HepG2 (cell line): ENCODE data around the gene ZNF428. TPM values are rescaled to one million over a fixed set of nuclear protein-coding genes. Genes with fewer than 3 reads are reported as not detected.
"Not testable (repeated sequence)": the region's sequence is repeated elsewhere in the genome, so short reads cannot be mapped to it uniquely, and the experiment has no call there.

ENCODE experiments used
- ATAC-seq: fragments of 200-7000 bp; cut with Tn5 transposase; 3 replicates; pipeline ENCODE4 v1.9.1; 2020; ENCODE audit warnings: mild to moderate bottlenecking, moderate library complexity
- BruUV-seq: library from RNA; stranded (reverse); fragments of 400-500 nt; replicated peaks from 2 replicates; lab custom pipeline; 2021; lab: Mats Ljungman, UMichigan
- CTCF ChIA-PET: fragments of 300-600 bp; formaldehyde crosslinking; extraction: SDS; loops from one replicate; lab custom pipeline; 2021; ENCODE audit warnings: low total read pairs, inconsistent platforms, low intra/inter-chr PET ratio; lab: Yijun Ruan, JAX
- POLR2A ChIA-PET: fragments of 350-600 bp; sonication (Branson Sonifier 250); formaldehyde crosslinking; loops from one replicate; lab custom pipeline; 2020; ENCODE audit warnings: antibody characterized with exemption, inconsistent platforms; lab: Yijun Ruan, JAX
- DNase-seq: peaks from one replicate; pipeline ENCODE4 v3.0.0-alpha.2; 2015; ENCODE audit warnings: low spot score
- FAIRE-seq: peaks from 3 replicates; lab custom pipeline; 2011; peaks lifted over from hg19 to GRCh38; lab: Jason Lieb, UNC
- H2AFZ ChIP-seq: one replicate; pipeline ENCODE4 v1.6.1; 2011; ENCODE audit warnings: low read length, inconsistent platforms
- H3K27ac ChIP-seq: fragments of 300-600 bp; 3 replicates; pipeline ENCODE4 v1.8.0; 2011; ENCODE audit warnings: mixed run types, mild to moderate bottlenecking, mixed read lengths, low read length, inconsistent platforms; ENCODE audit not compliant: insufficient read depth; ENCODE audit errors: extremely low read length
- H3K27me3 ChIP-seq, 2 experiments: fragments of 200-600 bp in 1 of 2; 2 replicates in 1 of 2; 3 replicates in 1 of 2; pipeline versions ENCODE4 v1.6.0 to v1.8.0; 2011; ENCODE audit warnings: low read length in 2 of 2, mild to moderate bottlenecking in 2 of 2, moderate library complexity in 2 of 2, inconsistent platforms in 1 of 2; ENCODE audit not compliant: insufficient read depth in 2 of 2, control insufficient read depth in 1 of 2
- H3K36me3 ChIP-seq, 2 experiments: fragments of 200-600 bp in 1 of 2; replicated peaks in 1 of 2; 2 replicates in 1 of 2; 3 replicates in 1 of 2; pipeline versions ENCODE4 v1.5.1 to v1.8.0; 2011; ENCODE audit warnings: low read length in 2 of 2, inconsistent platforms in 1 of 2; ENCODE audit not compliant: insufficient read depth in 2 of 2, control insufficient read depth in 1 of 2
- H3K4me1 ChIP-seq: 2 replicates; pipeline ENCODE4 v1.5.1; 2012; ENCODE audit warnings: low read length, inconsistent platforms; ENCODE audit not compliant: insufficient read depth
- H3K4me2 ChIP-seq: 2 replicates; pipeline ENCODE4 v1.6.0; 2011; ENCODE audit warnings: low read depth, low read length, inconsistent platforms
- H3K4me3 ChIP-seq, 3 experiments: fragments of 200-600 bp in 1 of 3; sonication (generic), shearing (Covaris generic) in 1 of 3; replicated peaks in 1 of 3; 2 replicates each; pipeline ENCODE4 v1.5.1; 2011 to 2016; ENCODE audit warnings: low read length in 3 of 3, inconsistent platforms in 2 of 3, low read depth in 2 of 3, mild to moderate bottlenecking in 2 of 3, control low read depth in 1 of 3, mixed read lengths in 1 of 3; ENCODE audit not compliant: insufficient read depth in 1 of 3
- H3K79me2 ChIP-seq: one replicate; pipeline ENCODE4 v1.6.1; 2011; ENCODE audit warnings: low read length, inconsistent platforms; ENCODE audit not compliant: insufficient read depth
- H3K9ac ChIP-seq: 2 replicates; pipeline ENCODE4 v1.6.0; 2011; ENCODE audit warnings: mild to moderate bottlenecking, low read depth, low read length, inconsistent platforms; ENCODE audit not compliant: insufficient read depth
- H3K9me3 ChIP-seq: 2 replicates; pipeline ENCODE4 v1.5.1; 2012; ENCODE audit warnings: mild to moderate bottlenecking, low read length
- H4K20me1 ChIP-seq: 2 replicates; pipeline ENCODE4 v1.6.0; 2011; ENCODE audit warnings: inconsistent platforms, mild to moderate bottlenecking, low read length, moderate library complexity; ENCODE audit not compliant: insufficient read depth
- BCL6 ChIP-seq: IDR thresholded peaks from 2 replicates; pipeline ENCODE4 v1.6.1; 2016; ENCODE audit warnings: missing genetic modification reagents, missing compliant biosample characterization
- BORCS8-MEF2B ChIP-seq: sonication (generic); formaldehyde crosslinking; IDR thresholded peaks from 2 replicates; pipeline ENCODE4 v1.8.0; 2022; ENCODE audit warnings: mild to moderate bottlenecking, missing genetic modification reagents
- ETV5 ChIP-seq: IDR thresholded peaks from 2 replicates; pipeline ENCODE4 v1.6.1; 2018; ENCODE audit warnings: missing biosample characterization, missing genetic modification reagents, inconsistent platforms, borderline replicate concordance
- GABPB1 ChIP-seq: IDR thresholded peaks from 2 replicates; pipeline ENCODE4 v1.6.1; 2016; ENCODE audit warnings: mild to moderate bottlenecking, missing genetic modification reagents, moderate library complexity, missing compliant biosample characterization
- GATAD2A ChIP-seq: IDR thresholded peaks from 2 replicates; pipeline ENCODE4 v1.6.1; 2016
- NR2F1 ChIP-seq, 2 experiments: fragments of 450-650 bp in 1 of 2; formaldehyde crosslinking in 1 of 2; IDR thresholded peaks; 2 replicates each; pipeline versions ENCODE4 v1.5.0 to v1.6.1; 2016 to 2020; ENCODE audit warnings: mild to moderate bottlenecking in 1 of 2, missing compliant biosample characterization in 1 of 2, missing genetic modification reagents in 1 of 2, moderate library complexity in 1 of 2
- POGZ ChIP-seq: sonication (generic); formaldehyde crosslinking; IDR thresholded peaks from 2 replicates; pipeline ENCODE4 v1.4.0; 2020; ENCODE audit warnings: mild to moderate bottlenecking, missing genetic modification reagents
- POLR2G ChIP-seq: fragments of 200-400 bp; formaldehyde crosslinking; IDR thresholded peaks from 2 replicates; pipeline ENCODE4 v1.6.1; 2018; ENCODE audit warnings: mild to moderate bottlenecking, low read depth, low read length, moderate library complexity
- SALL2 ChIP-seq: sonication (generic); formaldehyde crosslinking; IDR thresholded peaks from 2 replicates; pipeline ENCODE4 v1.8.1; 2023; ENCODE audit warnings: mild to moderate bottlenecking, missing genetic modification reagents, inconsistent platforms
- SAP130 ChIP-seq: IDR thresholded peaks from 2 replicates; pipeline ENCODE4 v1.6.1; 2016; ENCODE audit warnings: low read depth
- SOX6 ChIP-seq, 2 experiments: fragments of 450-650 bp in 1 of 2; sonication (generic) in 1 of 2; formaldehyde crosslinking in 1 of 2; IDR thresholded peaks; 2 replicates each; pipeline versions ENCODE4 v1.4.0 to v1.6.1; 2017 to 2020; ENCODE audit warnings: antibody characterized with exemption in 1 of 2, mild to moderate bottlenecking in 1 of 2, missing genetic modification reagents in 1 of 2
- ZBTB38 ChIP-seq: sonication (generic); formaldehyde crosslinking; IDR thresholded peaks from 2 replicates; pipeline ENCODE4 v1.5.1; 2020; ENCODE audit warnings: mild to moderate bottlenecking, missing genetic modification reagents
- ZFP62 ChIP-seq: sonication (generic); formaldehyde crosslinking; IDR thresholded peaks from 2 replicates; pipeline ENCODE4 v1.4.0; 2020; ENCODE audit warnings: missing genetic modification reagents
- ZNF350 ChIP-seq: sonication (generic); formaldehyde crosslinking; IDR thresholded peaks from 2 replicates; pipeline ENCODE4 v1.4.0; 2020; ENCODE audit warnings: mild to moderate bottlenecking, low read depth, missing genetic modification reagents, borderline replicate concordance
- ZSCAN22 ChIP-seq: sonication (generic); formaldehyde crosslinking; IDR thresholded peaks from 2 replicates; pipeline ENCODE4 v1.4.0; 2020; ENCODE audit warnings: mild to moderate bottlenecking, missing genetic modification reagents
- WGBS: methylation state at CpG from one replicate; pipeline ENCODE4 v1.1.6; 2017; ENCODE audit warnings: low lambda C conversion rate; 5-methylcytosine and 5-hydroxymethylcytosine counted together
- in situ Hi-C: cut with HindIII; loops from 2 replicates; pipeline ENCODE4 v1.10.0; 2017; ENCODE audit warnings: low pct_unique_long_range_greater_than_20kb; ENCODE audit not compliant: extremely low pct_ligation_motif_present
- intact Hi-C: fragments of 100-400 bp; cut with micrococcal nuclease; formaldehyde crosslinking; loops from one replicate; pipeline ENCODE4 v1.10.0; 2022; ENCODE audit not compliant: unreplicated experiment
- polyA plus RNA-seq, 8 experiments: library from polyadenylated mRNA; depleted of rRNA in 3 of 8; stranded (reverse) in 7 of 8; unstranded in 1 of 8; fragments of >200 nt; fragmentation: Illumina TruSeq in 4 of 8; extraction: Trizol in 4 of 8; gene quantifications; 2 replicates each; pipeline versions ENCODE4 v1.2.1 to v1.2.3, GENCODE V29; 2011 to 2016; ENCODE audit warnings: low read depth in 4 of 8, missing spikeins in 1 of 8, mixed read lengths in 1 of 8; ENCODE audit not compliant: insufficient read depth in 1 of 8
- total RNA-seq, 5 experiments: library from RNA; depleted of rRNA; stranded (reverse); fragments of >200 nt; fragmentation: Illumina TruSeq; extraction: Trizol; gene quantifications; 2 replicates each; pipeline ENCODE4 v1.2.3, GENCODE V29; 2016; ENCODE audit warnings: low read depth in 1 of 5
- TF ChIP-seq, protein P1 (sequence below): sonication (generic); formaldehyde crosslinking; IDR thresholded peaks from 2 replicates; pipeline ENCODE4 v1.8.1; 2023; ENCODE audit warnings: missing genetic modification reagents, inconsistent platforms, borderline replicate concordance
- TF ChIP-seq, protein P2 (sequence below): IDR thresholded peaks from 2 replicates; pipeline ENCODE4 v1.6.1; 2012; ENCODE audit warnings: inconsistent platforms

The ZNF428 gene
- total and polyA plus RNA-seq, 2 of the 13 experiments (the other 11 are each of a cell fraction or from before 2014, with no cell fraction given) = 10.4 to 26.9 TPM

DNA sequence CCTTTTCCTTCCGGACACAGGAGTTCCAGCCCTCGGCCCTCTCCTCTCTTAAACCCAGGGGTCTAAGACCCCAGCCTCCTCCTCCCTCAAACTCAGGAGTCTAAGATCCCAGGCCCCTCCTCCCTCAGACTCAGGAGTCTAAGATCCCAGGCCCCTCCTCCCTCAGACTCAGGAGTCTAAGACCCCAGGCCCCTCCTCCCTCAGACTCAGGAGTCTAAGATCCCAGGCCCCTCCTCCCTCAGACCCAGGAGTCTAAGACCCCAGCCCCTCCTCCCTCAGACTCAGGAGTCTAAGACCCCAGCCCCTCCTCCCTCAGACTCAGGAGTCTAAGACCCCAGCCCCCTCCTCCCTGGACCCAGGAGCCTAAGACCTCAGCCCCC lies 16.1 kb upstream of the ZNF428 start:
- ATAC-seq = not testable (repeated sequence)

DNA sequence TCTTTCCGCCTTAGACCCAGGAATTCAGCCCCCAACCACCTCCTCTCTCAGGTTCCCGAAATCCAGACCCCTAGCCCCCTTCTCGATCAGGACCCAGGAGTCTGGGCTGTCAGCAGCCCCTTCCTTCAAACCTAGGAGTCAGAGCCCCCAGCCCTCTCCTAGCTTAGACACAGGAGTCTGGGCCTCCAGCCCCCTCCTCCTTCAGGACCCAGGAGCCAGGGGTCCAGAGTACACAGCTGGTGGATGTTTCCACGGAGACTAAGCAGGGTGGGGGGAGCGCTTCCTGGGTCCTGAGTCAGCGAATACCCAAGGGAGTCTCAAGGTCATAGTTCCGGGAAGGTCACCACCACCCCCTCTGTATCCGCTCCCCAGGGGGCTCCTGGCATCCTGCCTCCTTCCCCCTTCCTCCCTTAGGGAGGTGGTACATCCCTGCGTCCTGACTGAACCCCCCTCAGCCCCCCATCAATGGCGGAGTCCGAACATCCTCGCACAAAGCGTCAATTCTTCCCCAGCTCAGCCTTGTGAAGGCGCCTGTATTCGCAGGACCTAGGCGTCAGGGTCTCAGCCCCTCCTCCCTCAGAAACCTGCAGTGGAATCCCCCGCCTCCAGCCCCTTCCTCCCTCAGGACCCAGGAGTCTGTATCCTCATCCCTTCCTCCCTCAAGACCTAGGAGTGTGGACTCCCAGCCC lies 15.6 kb upstream of the ZNF428 start:
- Histone ChIP-seq H3K27me3 (no peaks in the 10 kb centered on the region), H3K4me1 (peaks cover 59% of the 10 kb centered on the region), H3K27ac (peak overlapping the region; percentile 90), H3K79me2 (no peaks in the 10 kb centered on the region), H3K36me3 (no peaks in the 10 kb centered on the region), H3K9me3 (no peaks in the 10 kb centered on the region), H3K9ac (peak overlapping the region; percentile 87), H4K20me1 (no peaks in the 10 kb centered on the region), H3K4me3 (peak overlapping the region; percentile 61 to 76 (median 67)), H3K4me2 (peak overlapping the region; percentile 92), H2AFZ (no peak overlapping the region)
- DNase-seq (peak; percentile 69), FAIRE-seq (peak; percentile 73), ATAC-seq (peak; percentile 74)
- intact Hi-C loops = loop anchor here (2.0 kb wide), 1 partner anchor 16 kb away; the partner anchor contains the start of gene ZNF428
- no TSS peak for BruUV-seq
- in situ Hi-C loops = no loop called here
- ChIA-PET CTCF (no interaction called here), POLR2A (interaction anchor here (0.6 to 2.3 kb wide), 8 partner anchors 10 to 577 kb away, joined by 3 to 20 read pairs (median 4); partner anchors contain the start of genes IRGQ, ZNF227 and ZNF576)
- WGBS = 1% methylated on average over 14 of the region's 17 CpGs
- TF ChIP-seq ETV5 (peak; percentile 25; the same call in 1 of the 2 replicates), POGZ (CRISPR knock-in tag) (no peak; the same call in 1 of the 2 replicates), ZNF350 (peak; percentile 86; the same call in 1 of the 2 replicates), BORCS8-MEF2B (CRISPR knock-in tag) (no peak), SOX6 (IDR thresholded peaks at IDR 0.05) (no peak), SOX6 (CRISPR knock-in tag; IDR thresholded peaks at IDR 0.05) (peak; percentile 42; the same call in 1 of the 2 replicates), SALL2 (CRISPR knock-in tag) (0 out of 2 replicates have a peak, but pooled peaks have one; percentile 27), ZBTB38 (CRISPR knock-in tag) (peak; percentile 27; the same call in 1 of the 2 replicates), SAP130 (peak; percentile 58), NR2F1 (CRISPR knock-in tag; IDR thresholded peaks at IDR 0.05) (peak in 1 of 2 experiments; percentile 41; a peak in 1 of 4 replicates), GATAD2A (CRISPR knock-in tag) (peak; percentile 76), BCL6 (CRISPR knock-in tag) (no peak), POLR2G (peak; percentile 80), ZFP62 (CRISPR knock-in tag) (no peak), GABPB1 (CRISPR knock-in tag) (peak; percentile 60)
- TF ChIP-seq, protein P1, sequence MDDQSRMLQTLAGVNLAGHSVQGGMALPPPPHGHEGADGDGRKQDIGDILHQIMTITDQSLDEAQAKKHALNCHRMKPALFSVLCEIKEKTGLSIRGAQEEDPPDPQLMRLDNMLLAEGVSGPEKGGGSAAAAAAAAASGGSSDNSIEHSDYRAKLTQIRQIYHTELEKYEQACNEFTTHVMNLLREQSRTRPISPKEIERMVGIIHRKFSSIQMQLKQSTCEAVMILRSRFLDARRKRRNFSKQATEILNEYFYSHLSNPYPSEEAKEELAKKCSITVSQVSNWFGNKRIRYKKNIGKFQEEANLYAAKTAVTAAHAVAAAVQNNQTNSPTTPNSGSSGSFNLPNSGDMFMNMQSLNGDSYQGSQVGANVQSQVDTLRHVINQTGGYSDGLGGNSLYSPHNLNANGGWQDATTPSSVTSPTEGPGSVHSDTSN (CRISPR knock-in tag) = no peak
- TF ChIP-seq, protein P2, sequence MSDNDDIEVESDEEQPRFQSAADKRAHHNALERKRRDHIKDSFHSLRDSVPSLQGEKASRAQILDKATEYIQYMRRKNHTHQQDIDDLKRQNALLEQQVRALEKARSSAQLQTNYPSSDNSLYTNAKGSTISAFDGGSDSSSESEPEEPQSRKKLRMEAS = peak; percentile 39

More for the DNA sequence above, 16.1 kb upstream of the ZNF428 start:
- H3K9ac ChIP-seq = peak overlapping the region; percentile 87
- FAIRE-seq, H3K36me3 ChIP-seq, H2AFZ ChIP-seq, H3K27me3 ChIP-seq, H4K20me1 ChIP-seq, BruUV-seq, DNase-seq, CTCF ChIA-PET, in situ Hi-C loops, H3K79me2 ChIP-seq, H3K9me3 ChIP-seq: not testable (repeated sequence)
- POLR2A ChIA-PET = interaction anchor here (0.6 to 2.3 kb wide), 6 partner anchors 11 to 577 kb away, joined by 3 to 20 read pairs (median 6); partner anchors contain the start of genes IRGQ, ZNF227 and ZNF576
- peak overlapping the region; percentile 90 for H3K27ac ChIP-seq
- H3K4me1 ChIP-seq = peaks cover 65% of the 10 kb centered on the region
- 3% methylated on average over 2 of the region's 2 CpGs for WGBS
- peak overlapping the region; percentile 61 to 76 (median 67); a peak in 5 of 6 replicates for H3K4me3 ChIP-seq
- peak overlapping the region; percentile 92 for H3K4me2 ChIP-seq
- peak; percentile 93 for TF ChIP-seq ZSCAN22 (CRISPR knock-in tag)
- intact Hi-C loops = loop anchor here (2.0 kb wide), 1 partner anchor 17 kb away; the partner anchor contains the start of gene ZNF428
